Fibroblast of skin of left biceps (primary cell): ENCODE measurements around the gene GCG.

Experiments
- DNase-seq, 2 experiments: peaks; one replicate each; pipeline ENCODE4 v3.0.0-alpha.2; 2013; ENCODE audit warnings: low read depth in 2 of 2

Gene GCG

GRCh38 chr2:162100579-162100978, 51.5 kb downstream of the GCG start:
- DNase-seq = no peak

GRCh38 chr2:162099836-162100235, 52.2 kb downstream of the GCG start:
- DNase-seq = no peak
